ENCODE results near the gene PERP. TPM values are rescaled to one million over a fixed set of nuclear protein-coding genes. Genes with fewer than 3 reads are reported as not detected.
A peak's percentile ranks its signal among the peaks of the same experiment; 100 is the strongest.

Gene PERP
- total RNA-seq (2021; ENCODE audit: unreplicated experiment): 348 TPM
- 249 TPM for polyA plus RNA-seq (2012; ENCODE audit: insufficient read length)
- Bru-seq, nascent RNA: percentile 99 among the genes with signal in this experiment
- percentile 98 among the genes with signal in this experiment for BruChase-seq, experiment 1, labeled RNA remaining after a 2-hour chase
- percentile 99 among the genes with signal in this experiment for BruChase-seq, experiment 2, labeled RNA remaining after a 6-hour chase
- long read RNA-seq, full-length matches to known transcripts: 1,140 of 1,871 reads
- long read RNA-seq, partial matches to known transcripts: 23 of 1,871 reads
- long read RNA-seq, other reads (novel, unspliced or antisense): 708 of 1,871 reads

DNA sequence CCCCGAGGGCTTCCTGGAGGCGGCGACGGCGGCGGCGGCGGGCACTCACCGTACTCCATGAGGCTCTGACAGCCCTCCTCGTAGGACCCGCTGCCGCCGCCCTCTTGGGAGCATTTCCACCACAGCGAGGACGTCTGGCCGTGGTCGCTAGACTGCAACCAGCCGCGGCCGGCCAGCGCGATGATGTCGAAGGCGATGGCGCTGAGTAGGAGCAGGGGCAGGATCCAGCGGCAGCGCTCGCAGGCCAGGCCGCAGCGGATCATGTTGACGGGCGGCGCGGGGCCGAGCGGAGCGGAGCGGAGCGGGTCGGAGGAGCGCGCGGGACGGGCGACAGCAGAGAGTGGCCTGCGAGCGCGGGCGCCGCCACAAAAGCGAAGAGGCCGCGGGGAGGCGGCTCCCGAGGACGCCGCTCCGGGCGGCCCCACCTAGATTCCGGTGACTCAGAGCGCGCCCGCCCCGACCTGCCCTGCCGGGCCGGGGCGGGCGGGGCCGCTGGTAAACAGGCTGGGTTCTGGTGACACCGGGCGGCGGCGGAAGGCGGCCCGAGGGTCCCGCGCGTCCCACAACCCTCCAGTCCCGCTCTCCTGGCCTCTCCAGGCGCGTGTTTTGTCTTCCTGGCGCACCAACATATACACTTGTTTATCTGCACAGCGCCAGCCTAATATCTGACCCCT is at the start of gene PERP:
Gene PERP, minus strand, starts transcription at position 342 of the 674 bp plus-strand sequence. Its CDS starts 79 bp downstream, at position 263.
- intact Hi-C loops (cut with micrococcal nuclease; ENCODE audit: unreplicated experiment) (loop anchor here (2.0 to 5.0 kb wide), 3 partner anchors 18 to 400 kb away; partner anchors contain the start of gene TNFAIP3), in situ Hi-C loops (cut with HindIII; ENCODE audit: low pct_unique_long_range_greater_than_20kb, low sequenced_read_pairs) (no loop called here)
- Histone ChIP-seq H3K36me3 (ENCODE audit: control insufficient read depth, insufficient read depth, low read length) (peaks cover 12% of the 10 kb centered on the region), H3K4me1 (ENCODE audit: control insufficient read depth, insufficient read depth, low read length) (peaks cover 22% of the 10 kb centered on the region), H3K27ac (ENCODE audit: low read length) (peak within 1 kb of the TSS; percentile 98), H3K27me3 (ENCODE audit: control insufficient read depth, insufficient read depth, low read length) (no peaks in the 10 kb centered on the region), H3K4me3 (ENCODE audit: low read depth in 2 of 2, low read length in 2 of 2) (peak within 1 kb of the TSS; percentile 87 to 90), H3K9me3 (ENCODE audit: control insufficient read depth, insufficient read depth, low read depth, low read length) (no peaks in the 10 kb centered on the region)
- POLR2A ChIA-PET: interaction anchor here (0.7 kb wide), 2 partner anchors 18 to 22 kb away, joined by 3 to 12 read pairs; no protein-coding TSS in a partner anchor
- ATAC-seq: peak; percentile 90
- TF ChIP-seq, protein P1, sequence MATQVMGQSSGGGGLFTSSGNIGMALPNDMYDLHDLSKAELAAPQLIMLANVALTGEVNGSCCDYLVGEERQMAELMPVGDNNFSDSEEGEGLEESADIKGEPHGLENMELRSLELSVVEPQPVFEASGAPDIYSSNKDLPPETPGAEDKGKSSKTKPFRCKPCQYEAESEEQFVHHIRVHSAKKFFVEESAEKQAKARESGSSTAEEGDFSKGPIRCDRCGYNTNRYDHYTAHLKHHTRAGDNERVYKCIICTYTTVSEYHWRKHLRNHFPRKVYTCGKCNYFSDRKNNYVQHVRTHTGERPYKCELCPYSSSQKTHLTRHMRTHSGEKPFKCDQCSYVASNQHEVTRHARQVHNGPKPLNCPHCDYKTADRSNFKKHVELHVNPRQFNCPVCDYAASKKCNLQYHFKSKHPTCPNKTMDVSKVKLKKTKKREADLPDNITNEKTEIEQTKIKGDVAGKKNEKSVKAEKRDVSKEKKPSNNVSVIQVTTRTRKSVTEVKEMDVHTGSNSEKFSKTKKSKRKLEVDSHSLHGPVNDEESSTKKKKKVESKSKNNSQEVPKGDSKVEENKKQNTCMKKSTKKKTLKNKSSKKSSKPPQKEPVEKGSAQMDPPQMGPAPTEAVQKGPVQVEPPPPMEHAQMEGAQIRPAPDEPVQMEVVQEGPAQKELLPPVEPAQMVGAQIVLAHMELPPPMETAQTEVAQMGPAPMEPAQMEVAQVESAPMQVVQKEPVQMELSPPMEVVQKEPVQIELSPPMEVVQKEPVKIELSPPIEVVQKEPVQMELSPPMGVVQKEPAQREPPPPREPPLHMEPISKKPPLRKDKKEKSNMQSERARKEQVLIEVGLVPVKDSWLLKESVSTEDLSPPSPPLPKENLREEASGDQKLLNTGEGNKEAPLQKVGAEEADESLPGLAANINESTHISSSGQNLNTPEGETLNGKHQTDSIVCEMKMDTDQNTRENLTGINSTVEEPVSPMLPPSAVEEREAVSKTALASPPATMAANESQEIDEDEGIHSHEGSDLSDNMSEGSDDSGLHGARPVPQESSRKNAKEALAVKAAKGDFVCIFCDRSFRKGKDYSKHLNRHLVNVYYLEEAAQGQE (IDR thresholded peaks at IDR 0.05; ENCODE audit: insufficient read depth in 1 of 2, low read depth in 2 of 2, low read length in 1 of 2): no peak
- TF ChIP-seq, protein P2, sequence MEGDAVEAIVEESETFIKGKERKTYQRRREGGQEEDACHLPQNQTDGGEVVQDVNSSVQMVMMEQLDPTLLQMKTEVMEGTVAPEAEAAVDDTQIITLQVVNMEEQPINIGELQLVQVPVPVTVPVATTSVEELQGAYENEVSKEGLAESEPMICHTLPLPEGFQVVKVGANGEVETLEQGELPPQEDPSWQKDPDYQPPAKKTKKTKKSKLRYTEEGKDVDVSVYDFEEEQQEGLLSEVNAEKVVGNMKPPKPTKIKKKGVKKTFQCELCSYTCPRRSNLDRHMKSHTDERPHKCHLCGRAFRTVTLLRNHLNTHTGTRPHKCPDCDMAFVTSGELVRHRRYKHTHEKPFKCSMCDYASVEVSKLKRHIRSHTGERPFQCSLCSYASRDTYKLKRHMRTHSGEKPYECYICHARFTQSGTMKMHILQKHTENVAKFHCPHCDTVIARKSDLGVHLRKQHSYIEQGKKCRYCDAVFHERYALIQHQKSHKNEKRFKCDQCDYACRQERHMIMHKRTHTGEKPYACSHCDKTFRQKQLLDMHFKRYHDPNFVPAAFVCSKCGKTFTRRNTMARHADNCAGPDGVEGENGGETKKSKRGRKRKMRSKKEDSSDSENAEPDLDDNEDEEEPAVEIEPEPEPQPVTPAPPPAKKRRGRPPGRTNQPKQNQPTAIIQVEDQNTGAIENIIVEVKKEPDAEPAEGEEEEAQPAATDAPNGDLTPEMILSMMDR (IDR thresholded peaks at IDR 0.05): peak; percentile 56
- TF ChIP-seq TCF7L2 (IDR thresholded peaks at IDR 0.05; ENCODE audit: low read depth, low read length): peak; percentile 55; the same call in 1 of the 2 replicates
- TF ChIP-seq POLR2AphosphoS5 (IDR thresholded peaks at IDR 0.05; ENCODE audit: low read depth, low read length): peak; percentile 94
- peak; percentile 69; the same call in 1 of the 2 replicates for TF ChIP-seq SIN3A (IDR thresholded peaks at IDR 0.05; ENCODE audit: borderline replicate concordance, insufficient read depth, low read depth, low read length)
- BruUV-seq (replicated peaks): no TSS peak
- DNase-seq (ENCODE audit: low read depth, low spot score): no peak
- CTCF ChIA-PET: interaction anchor here (0.6 kb wide), 1 partner anchor 101 kb away, joined by 5 read pairs; no protein-coding TSS in a partner anchor

DNA sequence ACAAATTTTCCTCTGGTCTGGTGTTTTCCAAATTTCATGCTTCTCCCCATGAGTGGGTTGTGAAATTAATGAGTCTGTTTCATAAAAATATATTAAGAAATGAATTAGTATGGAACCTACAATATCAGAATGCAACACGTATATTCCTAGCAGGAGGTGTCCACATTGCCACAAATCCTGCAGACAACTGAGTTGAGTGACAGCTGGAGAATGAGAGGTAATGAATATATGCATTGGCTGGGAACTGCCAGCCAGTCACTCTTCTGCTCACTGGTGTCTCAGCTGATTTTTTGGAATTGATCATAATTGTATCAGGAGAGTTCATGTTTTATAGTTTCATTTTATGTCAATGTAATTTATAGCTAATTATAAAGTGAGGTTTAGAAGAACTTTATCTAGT is 48.2 kb upstream of the PERP start:
- DNase-seq (ENCODE audit: low read depth, low spot score): no peak
- POLR2A ChIA-PET: no interaction called here

More for the DNA sequence above, 48.2 kb upstream of the PERP start:
- no TSS peak for BruUV-seq (replicated peaks)
- no peaks in the 10 kb centered on the region for H3K9me3 ChIP-seq (ENCODE audit: control insufficient read depth, insufficient read depth, low read depth, low read length)
- CTCF ChIA-PET: no interaction called here
- intact Hi-C loops (cut with micrococcal nuclease; ENCODE audit: unreplicated experiment) (no loop called here), in situ Hi-C loops (cut with HindIII; ENCODE audit: low pct_unique_long_range_greater_than_20kb, low sequenced_read_pairs) (no loop called here)
- no peak overlapping the region for H3K27ac ChIP-seq (ENCODE audit: low read length)
- no peak overlapping the region for H3K4me3 ChIP-seq (ENCODE audit: low read depth in 2 of 2, low read length in 2 of 2)
- H3K27me3 ChIP-seq (ENCODE audit: control insufficient read depth, insufficient read depth, low read length): peaks cover 34% of the 10 kb centered on the region
- H3K36me3 ChIP-seq (ENCODE audit: control insufficient read depth, insufficient read depth, low read length): no peaks in the 10 kb centered on the region; the same call in 1 of the 2 replicates
- TF ChIP-seq, protein P2 (IDR thresholded peaks at IDR 0.05): no peak
- no peaks in the 10 kb centered on the region for H3K4me1 ChIP-seq (ENCODE audit: control insufficient read depth, insufficient read depth, low read length)
- ATAC-seq: no peak
